Myocyte (in vitro differentiated cells): Measurements from ENCODE around the gene NBPF3. TPM values are rescaled to one million over a fixed set of nuclear protein-coding genes. Genes with fewer than 3 reads are reported as not detected.
A peak's percentile ranks its signal among the peaks of the same experiment; 100 is the strongest.
"Not testable (repeated sequence)": the region's sequence is repeated elsewhere in the genome, so short reads cannot be mapped to it uniquely, and the experiment has no call there.

ENCODE experiments used
- DNase-seq: peaks from one replicate; pipeline ENCODE4 v3.0.0-alpha.2; 2012; ENCODE audit warnings: low read depth
- polyA plus RNA-seq: library from polyadenylated mRNA; unstranded; fragments of >200 nt; gene quantifications from one replicate; pipeline ENCODE4 v1.2.1, GENCODE V29; 2012; ENCODE audit warnings: missing spikeins
- total RNA-seq: library from RNA; depleted of rRNA; stranded (reverse); fragments of >200 nt; gene quantifications from 2 replicates; pipeline ENCODE4 v1.2.3, GENCODE V29; 2014

Gene NBPF3
- total RNA-seq = 3.5 and 8.2 TPM in 2 replicates
- polyA plus RNA-seq = 4.8 TPM

- DNase-seq = peak; percentile 86
Measured at GRCh38 chr1:21439721-21440629, at the start of gene NBPF3. Gene NBPF3 (plus strand): TSS chr1:21440137. CDS start chr1:21445087, 4,950 bp downstream.

DNA sequence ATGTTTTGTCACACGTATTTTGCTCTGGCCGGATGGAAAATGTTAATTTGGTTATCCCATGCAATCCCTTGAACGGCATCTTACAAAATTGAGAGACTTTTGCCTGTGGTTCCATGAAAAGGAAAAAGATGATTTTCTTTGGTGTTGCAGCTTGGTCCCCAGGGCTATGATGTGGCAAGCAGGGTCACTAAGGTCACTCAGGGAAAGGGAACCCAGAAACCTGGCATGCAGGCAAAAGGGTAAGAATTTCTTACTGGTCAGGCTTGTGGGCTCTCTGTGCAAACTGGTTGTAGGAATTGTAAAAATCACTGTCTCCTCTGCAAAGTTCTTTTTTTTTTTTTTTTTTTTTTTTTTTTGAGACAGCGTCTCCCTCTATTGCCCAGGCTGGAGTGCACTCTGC is 48.4 kb upstream of the NBPF3 start:
- no peak for DNase-seq

GRCh38 chr1:21392587-21393263 is 47.2 kb upstream of the NBPF3 start:
- DNase-seq = no peak

GRCh38 chr1:21396516-21396915 is 43.4 kb upstream of the NBPF3 start:
- no peak for DNase-seq

- no peak for DNase-seq
Measured at GRCh38 chr1:21397813-21398188, 42.1 kb upstream of the NBPF3 start.

DNA sequence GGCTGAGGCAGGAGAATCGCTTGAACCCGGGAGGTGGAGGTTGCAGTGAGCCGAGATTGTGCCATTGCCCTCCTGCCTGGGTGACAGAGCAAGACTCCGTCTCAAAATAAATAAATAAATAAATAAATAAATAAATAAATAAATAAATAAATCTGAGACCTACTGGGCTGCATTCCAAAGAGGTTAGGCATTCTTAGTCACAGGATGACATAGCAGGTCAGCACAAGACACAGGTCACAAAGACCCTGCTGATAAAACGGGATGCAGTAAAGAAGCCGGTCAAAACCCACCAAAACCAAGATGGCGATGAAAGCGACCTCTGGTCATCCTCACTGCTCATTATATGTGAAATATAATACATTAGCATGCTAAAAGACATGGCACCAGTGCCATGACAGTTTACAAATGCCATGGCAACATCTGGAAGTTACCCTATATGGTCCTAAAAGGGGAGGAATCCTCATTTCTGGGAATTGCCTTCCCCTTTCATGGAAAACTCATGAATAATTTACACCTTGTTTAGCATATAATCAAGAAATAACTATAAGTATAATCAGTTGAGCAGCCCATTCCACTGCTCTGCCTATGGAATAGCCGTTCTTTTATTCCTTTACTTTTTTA is 38.1 kb upstream of the NBPF3 start:
- DNase-seq = not testable (repeated sequence)

DNA sequence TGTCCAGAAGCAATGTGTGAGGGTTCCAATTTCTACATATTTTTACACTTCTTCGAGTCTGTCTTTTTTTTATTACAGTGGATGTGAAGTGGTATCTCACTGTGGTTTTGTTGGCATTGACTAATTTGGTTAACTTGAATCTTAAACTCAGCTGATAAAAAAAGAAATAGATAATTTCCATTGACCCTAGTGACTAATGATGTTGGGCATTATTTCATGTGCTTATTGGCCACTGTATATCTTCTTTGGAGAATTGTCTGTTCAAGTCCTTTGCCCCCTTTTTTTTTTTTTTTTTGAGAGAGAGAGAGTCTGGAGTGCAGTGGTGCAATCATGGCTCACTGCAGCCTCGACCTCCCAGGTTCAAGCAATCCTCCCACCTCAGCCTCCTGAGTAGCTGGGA is 33.3 kb upstream of the NBPF3 start:
- no peak for DNase-seq

DNA sequence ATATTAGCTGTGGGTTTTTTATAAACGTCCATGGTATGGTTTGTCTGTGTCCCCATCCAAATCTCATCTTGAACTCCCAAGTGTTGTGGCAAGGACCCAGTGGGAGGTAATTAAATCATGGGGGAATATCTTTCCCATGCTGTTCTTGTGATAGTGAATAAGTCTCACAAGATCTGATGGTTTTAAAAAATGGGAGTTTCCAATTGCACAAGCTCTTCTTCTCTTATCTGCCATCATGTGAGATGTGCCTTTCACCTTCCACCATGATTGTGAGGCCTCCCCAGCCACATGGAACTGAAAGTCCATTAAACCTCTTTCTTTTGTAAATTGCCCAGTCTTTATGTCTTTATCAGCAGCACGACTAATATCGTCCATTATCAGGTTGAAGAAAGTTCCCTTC is 30.0 kb upstream of the NBPF3 start:
- DNase-seq = not testable (repeated sequence)

- no peak for DNase-seq
Measured at GRCh38 chr1:21414015-21414414, 25.9 kb upstream of the NBPF3 start.

GRCh38 chr1:21420378-21420777 is 19.6 kb upstream of the NBPF3 start:
- not testable (repeated sequence) for DNase-seq

DNA sequence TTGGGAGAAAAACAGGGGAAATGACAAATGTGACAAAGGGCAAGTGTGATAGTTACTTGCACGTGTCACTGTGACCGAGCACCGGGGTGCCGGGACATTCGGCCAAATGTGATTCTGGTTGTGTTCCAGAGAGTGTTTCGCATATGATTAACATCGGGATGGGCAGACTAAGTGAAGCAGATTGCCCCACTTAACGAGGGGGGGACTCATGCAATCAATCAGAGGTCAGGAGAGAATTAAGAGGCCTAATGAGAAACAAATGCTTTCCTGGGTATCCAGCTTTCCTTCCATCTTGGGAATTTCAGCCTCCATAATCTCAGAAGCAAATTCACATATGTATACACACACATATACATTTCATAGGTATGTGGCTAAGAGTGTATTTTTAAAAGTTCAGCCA is 18.6 kb upstream of the NBPF3 start:
- DNase-seq = not testable (repeated sequence)

DNA sequence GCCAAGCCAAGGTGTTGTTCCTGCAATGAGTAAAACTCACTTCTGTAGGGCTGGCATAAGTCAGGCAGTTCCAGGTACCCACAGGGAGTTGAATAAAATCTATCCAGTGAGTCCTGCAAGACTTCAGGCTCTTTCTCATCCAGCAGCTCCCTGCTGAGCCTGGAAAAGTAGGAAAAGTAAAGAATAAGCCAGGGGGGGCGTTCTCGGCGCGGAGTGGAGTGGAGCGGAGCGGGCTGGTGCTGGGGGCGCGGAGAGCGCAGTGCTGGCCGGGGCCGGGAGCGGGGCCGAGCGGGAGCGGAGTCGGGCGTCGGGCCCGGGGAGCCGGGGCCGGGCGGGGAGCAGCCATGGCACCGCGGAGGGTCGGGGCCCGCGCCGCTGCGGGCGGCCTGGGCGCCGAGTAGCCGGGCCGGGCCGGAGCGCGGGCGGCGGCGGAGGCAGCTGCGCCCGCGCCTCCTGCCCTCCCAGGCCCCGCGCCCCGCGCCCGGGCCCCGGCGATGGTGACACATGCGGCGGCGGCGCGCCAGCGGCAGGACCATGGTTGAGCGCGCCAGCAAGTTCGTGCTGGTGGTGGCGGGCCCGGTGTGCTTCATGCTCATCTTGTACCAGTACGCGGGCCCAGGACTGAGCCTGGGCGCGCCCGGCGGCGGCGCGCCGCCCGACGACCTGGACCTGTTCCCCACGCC is 12.0 kb upstream of the NBPF3 start:
- DNase-seq = not testable (repeated sequence)

GRCh38 chr1:21428481-21429073 is 11.4 kb upstream of the NBPF3 start:
- not testable (repeated sequence) for DNase-seq

GRCh38 chr1:21429210-21429609 is 10.7 kb upstream of the NBPF3 start:
- DNase-seq = not testable (repeated sequence)

DNA sequence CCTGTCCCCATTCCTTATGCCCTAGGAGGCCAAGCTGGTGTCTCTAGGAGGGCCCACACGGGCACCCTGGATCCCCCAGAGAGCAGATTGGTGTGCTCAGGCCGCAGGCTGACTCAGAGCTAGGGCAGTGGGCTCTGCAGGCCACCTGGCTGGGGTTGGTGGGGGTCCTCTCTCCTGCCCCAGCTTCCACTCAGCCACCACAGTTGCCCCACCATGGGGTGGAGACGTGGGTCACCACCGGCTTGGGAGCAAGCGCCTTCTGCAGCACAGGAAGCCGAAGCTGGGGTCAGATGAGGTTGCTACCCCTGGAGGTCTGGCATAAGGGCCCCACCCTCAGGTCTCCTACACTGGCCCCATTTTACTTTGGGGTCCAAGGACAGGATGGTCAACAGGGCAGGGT is 9.1 kb upstream of the NBPF3 start:
- DNase-seq = not testable (repeated sequence)

DNA sequence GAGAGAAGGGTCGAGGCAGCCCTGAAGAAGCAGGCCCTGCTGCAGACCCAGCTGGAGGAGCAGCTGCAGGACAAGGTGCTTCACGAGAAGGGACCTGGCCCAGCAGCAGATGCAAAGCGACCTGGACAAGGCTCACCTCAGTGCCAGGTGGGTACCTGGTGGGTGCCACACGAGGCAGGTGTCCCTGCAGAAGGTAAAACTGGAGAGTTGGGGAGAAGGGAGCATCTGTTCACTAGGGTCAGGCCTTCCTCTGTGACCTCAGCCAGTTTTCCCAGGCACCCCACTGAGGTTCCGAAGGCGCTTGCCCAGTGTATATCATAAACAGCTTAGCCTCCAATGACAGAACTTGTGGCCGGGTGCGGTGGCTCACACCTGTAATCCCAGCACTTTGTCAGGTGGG is 5.5 kb upstream of the NBPF3 start:
- DNase-seq = no peak

DNA sequence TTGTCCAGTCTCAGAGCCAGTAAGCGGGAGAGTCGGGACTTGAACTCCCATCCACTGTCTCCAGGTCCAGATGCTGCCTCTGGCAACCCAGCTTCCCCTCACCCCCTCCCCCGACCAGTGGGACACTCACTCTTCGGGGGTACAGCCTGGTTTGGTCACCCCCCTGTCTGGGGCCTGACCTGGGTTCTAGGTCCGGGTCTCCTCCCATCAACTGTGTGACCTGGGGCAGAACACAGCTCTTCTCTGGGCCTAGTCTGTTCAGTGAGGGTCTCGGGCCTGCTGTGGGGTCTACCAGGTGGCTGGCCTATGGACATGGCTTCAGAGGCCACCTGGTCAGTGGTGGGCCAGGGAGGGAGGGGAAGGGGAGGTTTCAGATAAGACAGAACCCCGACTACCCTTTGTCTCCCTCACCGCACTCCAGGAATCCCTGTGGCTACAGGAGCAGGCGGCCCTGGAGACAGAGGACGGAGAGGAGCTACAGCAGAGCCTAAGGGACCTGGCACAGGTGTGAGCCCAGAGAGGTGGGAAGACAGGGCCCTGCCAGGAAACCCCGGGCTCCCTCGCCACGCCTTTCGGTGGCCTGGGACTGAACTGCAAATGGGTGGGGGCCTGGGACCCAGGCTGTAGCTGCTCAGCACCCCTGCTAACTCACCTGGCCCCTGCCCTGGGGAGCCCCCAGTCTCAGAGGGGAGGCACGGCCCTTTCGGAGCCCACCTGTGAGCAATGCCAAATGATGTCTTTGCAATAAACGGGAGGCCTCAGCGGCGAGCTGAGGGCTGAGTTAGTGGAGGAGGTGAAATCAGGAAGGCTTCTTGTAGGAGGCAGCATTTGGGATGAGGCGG is 4.1 kb upstream of the NBPF3 start:
- no peak for DNase-seq

- DNase-seq = no peak
Measured at GRCh38 chr1:21436488-21437340, 3.2 kb upstream of the NBPF3 start.

DNA sequence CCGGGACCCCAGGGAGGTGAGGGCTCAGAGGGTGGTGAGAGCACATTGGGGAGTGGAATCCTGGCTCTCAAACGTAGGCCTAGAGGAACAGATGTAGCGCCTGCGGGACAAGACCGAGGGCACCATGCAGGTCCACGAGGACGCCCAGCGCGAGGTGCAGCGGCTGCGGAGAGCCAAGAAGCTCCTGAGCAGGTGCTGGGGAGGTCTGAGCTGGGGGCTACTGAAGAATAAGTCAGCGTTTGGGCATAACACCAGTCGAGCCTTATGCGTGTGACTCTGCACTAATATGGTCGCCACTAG is 2.6 kb upstream of the NBPF3 start:
- no peak for DNase-seq
